SIG-M5 (cell line): ENCODE data around the gene ATP6V1B1.

Experiments
- DNase-seq: peaks from one replicate; lab custom pipeline; 2025; lab: John Stamatoyannopoulos, UW

ATP6V1B1 gene

GRCh38 chr2:70935468-70936164 lies at the start of gene ATP6V1B1:
Gene ATP6V1B1, plus strand, starts transcription at chr2:70935900. Its CDS starts 55 bp downstream, at chr2:70935955.
- DNase-seq: no peak

DNA sequence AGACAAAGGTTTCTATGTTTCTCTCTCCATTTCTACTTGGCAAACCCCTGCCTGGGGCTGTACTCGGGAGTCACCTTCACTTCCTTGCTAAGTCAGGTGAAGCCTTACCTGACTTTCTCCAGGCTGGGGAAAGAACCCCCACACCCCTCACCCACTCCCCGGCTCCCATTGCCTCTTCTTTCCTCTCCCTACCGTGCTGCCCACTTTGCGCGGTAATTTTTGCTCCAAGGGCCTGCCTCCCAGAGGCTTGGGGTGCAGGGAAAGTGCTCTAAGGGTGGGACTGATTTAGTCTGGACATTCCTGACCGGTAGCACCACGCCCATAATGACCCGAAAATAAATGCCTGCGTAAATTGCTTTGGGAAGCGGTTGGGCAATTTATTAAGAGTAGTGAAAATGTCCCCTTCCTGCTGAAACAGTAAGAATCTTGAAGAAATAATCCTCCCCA lies 49.1 kb upstream of the ATP6V1B1 start:
- no peak for DNase-seq

DNA sequence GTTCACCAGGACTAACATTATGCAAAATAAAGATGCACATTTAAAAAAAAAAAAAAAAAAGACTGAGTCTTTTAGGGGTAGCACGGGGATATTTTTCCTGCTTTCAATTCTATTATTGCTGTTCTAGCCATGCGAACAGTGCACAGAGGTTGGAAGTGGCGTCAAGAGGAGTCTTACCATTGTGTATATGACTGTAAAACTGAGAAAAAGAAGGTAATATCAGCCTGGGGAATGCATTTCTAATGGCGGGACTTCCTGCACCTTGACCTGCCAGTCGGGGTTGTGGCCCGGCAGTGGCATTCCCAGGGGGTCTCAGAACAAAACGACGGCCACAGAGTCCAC lies 48.5 kb upstream of the ATP6V1B1 start:
- no peak for DNase-seq

DNA sequence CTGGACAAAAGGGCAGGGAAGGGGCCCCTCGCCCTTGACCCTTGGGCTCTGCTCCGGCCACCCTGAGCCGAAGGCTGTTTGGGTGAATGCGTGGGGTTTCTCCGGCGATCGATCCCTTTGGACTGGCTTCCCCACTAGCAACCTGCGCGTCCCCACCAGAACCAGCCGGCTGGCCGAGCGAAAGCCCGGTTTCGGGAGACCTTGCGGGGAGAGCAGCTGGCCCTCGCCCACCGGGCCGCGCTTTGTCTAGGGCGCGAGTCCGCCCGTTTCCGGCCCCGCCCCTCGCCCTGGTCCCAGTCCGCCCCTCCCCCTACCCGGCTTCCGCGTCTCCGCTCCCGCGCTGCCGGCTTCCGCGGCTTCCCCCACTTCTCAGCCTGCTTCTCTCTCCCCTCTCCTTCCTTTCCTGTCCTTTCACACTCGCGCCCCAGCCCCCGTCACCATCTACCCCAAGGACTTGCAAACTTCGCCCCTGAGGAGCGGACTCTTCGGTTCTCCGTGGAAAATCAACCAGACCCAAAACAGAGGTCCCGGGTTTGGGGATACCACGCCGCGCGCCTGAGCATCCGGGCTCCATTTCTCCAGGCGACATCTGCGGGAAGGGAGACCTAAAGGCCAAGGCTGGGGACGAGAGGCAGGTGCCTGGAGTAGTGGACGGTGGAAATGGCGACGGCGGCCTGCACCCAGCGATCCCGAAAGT lies 48.0 kb upstream of the ATP6V1B1 start:
- no peak for DNase-seq

- DNase-seq: no peak
Observed at GRCh38 chr2:70888366-70888922, 47.3 kb upstream of the ATP6V1B1 start.

- no peak for DNase-seq
Observed at GRCh38 chr2:70888923-70889715, 46.6 kb upstream of the ATP6V1B1 start.

DNA sequence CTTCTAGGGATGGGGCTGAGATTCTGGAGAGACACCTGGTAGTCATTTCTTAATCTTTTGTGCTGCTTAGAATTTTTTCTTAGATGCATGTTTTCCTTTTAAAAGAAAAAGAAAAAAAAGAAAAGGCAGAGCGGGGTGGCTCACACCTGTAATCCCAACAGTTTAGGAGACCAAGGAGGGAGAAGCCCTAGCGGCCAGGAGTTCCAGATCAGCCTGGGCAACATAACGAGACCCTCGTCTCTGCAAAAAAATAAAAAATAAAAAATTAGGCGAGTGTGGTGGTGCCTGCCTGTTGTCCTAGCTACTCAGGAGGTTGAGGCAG lies 46.0 kb upstream of the ATP6V1B1 start:
- DNase-seq: no peak

DNA sequence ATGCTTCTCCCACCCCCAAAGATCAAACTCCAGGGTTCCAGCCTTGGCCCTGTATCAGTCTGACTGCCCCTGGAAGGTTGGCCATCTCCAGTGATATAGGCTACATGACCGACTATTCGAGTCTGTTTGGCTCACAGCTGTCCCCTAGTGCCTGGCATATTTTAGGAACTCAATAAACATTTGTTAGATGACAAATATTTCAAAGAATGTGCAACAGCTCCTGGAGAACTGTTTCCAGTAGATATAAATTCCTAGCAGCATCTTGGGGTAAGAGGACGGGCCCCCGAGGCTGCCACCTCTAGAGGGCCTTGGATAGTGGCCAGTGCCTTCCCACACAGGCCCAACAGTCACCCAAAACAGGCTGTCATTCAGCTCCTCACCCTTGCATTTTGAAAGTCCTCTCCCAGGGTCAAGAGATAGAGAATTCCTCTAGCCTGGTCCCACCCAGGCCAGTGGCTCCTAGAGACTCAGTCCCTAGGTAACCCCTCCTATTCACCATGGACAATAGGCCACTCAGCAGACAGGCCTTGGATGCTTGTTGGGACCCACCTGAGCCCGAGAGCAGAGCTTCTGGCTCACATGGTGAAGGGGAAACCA lies 45.1 kb upstream of the ATP6V1B1 start:
- no peak for DNase-seq

DNA sequence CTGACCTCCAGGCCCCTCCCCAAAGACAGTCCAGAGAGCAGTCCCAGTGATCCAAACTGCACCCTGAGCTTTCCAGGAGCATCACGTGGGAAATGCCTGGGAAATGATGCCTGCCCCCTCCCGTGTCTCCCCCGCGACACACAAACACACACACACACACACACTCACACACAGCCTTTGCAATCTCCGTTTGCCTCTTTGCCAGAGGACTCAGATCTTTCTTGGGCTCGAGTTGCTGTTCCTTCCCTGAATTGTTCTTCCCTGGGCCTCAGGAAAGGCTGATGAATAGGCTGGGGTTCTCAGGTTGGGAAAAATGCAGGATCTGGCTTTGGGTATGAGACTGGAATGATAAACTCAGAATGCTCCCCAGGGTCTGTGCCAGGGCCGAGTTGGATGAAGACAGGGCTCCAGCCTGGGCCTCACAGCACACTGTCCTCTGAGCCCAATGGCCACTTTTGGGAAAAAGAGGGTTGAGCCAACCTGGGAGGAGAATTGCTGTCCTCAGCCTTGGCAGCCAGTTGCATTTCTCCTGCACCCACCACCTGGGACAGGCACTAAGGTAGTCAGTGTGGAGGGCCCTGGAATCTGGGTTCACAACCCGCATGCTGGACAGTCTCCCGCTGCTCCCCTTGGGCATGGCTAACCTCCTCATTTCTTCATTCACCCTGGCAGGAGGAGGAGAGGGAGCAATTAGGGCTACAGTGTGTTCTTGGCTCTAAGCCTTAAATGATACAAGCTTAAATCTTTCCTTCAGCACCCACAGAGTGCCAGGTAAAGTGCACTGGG lies 43.9 kb upstream of the ATP6V1B1 start:
- no peak for DNase-seq

- DNase-seq: no peak
Observed at GRCh38 chr2:70892750-70893149, 43.0 kb upstream of the ATP6V1B1 start.

GRCh38 chr2:70893186-70893585 lies 42.5 kb upstream of the ATP6V1B1 start:
- DNase-seq: no peak

GRCh38 chr2:70894765-70895164 lies 40.9 kb upstream of the ATP6V1B1 start:
- DNase-seq: no peak

GRCh38 chr2:70895249-70895648 lies 40.5 kb upstream of the ATP6V1B1 start:
- DNase-seq: no peak

DNA sequence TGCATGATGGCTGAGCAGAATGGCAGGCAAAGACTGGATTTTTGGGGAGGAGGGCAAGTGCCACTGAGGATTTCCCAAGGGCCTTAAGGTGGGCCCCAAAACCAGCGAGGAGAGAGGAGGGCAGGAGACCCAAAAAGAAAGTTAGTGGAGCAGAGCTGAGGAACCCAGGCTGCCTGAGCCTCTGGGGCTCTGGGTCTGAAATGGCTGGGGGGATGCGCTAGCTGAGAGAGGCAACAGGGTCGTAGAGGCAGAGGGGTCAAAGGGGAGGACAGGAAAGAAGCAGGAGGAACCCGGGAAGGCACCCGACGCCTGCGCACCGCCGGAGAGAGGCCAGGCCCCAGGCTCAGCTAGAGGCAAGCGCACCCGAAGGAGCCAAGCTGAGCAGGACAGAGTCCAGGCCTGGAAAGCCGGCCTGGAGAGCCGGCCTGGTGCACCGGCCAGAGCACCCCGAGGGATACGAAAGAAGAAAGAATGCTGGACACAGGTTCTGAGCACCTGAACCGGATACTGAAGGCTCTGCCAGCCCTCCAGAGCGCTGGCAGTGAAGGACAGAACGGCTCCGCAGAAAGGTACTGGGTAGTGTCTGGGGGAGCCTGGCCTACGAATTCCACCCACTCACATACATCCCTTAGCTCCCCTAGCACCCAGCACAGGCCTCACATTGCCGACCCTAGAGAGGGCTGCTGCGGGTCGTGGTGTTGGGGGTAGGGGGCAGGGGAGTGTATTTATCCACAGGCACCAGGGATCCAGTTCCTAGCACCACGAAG lies 39.5 kb upstream of the ATP6V1B1 start:
- no peak for DNase-seq

GRCh38 chr2:70896765-70897202 lies 38.9 kb upstream of the ATP6V1B1 start:
- DNase-seq: no peak

GRCh38 chr2:70897203-70897976 lies 38.3 kb upstream of the ATP6V1B1 start:
- DNase-seq: no peak

DNA sequence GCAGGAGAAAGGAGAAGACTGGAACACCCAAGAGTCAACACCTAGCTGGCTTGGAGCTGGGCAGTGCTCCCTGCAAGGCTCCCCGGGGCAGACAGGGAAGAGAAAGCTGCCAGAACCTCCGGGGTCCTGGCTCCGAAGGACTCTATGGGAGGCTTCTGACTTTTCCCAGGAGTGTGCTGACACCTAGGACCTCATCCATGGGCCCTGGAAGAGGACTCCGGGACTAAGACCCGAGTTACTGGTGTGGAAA lies 37.8 kb upstream of the ATP6V1B1 start:
- DNase-seq: no peak

DNA sequence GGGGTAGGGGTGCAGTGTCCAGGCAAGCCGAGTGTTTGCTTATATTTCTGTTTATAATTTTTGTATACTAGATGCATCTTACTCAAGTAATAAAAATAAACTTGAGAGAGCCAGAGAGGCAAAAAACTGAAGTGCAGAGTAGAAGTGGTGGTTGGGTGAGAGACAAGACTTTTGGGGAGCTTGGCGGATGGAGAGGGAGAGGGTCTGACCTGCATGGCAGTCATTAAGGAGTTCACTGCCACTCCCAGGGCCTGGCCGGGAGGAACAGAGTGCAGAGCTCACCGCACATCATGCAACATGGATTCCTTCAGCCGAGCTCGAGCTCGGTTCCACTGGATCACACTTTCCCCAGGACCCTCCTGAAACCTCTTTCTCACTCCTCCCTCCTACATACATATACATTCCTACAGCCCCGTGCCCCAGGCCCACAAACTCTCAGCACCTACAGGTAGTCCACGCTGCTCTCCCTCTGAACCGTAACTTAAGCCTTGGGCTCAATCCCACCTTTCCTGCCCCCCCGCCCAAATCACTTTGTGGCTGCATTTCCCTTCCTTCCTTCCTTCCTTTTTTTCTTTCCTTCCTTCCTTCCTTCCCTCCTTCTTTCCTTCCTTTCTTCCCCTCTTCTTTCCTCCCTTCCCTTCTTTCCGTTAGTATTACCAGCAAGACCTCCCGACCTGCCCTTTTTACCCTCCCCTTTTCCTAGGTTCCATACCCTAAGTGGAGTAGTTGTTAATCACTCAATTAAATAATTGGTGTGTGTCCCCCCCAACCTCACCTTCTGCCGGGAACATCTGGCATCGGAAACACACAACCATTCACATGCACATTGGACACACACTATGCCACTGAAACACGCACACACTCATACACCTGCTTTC lies 37.1 kb upstream of the ATP6V1B1 start:
- no peak for DNase-seq
